DOHH2 (cell line): ENCODE measurements around the gene DDAH2.

Source experiments
- EZH2phosphoT487 ChIP-seq: fragments of 200-600 bp; sonication (generic); IDR thresholded peaks from 2 replicates; pipeline ENCODE4 v1.6.1; 2017; ENCODE audit warnings: borderline replicate concordance, mild to moderate bottlenecking, antibody characterized with exemption, low read length, moderate library complexity, mixed read lengths
- TF ChIP-seq, protein P1 (sequence below): fragments of 200-600 bp; sonication (generic); IDR thresholded peaks from one replicate; pipeline ENCODE4 v1.5.1; 2014; ENCODE audit warnings: antibody characterized with exemption, mild to moderate bottlenecking, low read depth, low read length; ENCODE audit not compliant: poor library complexity, severe bottlenecking

DNA sequence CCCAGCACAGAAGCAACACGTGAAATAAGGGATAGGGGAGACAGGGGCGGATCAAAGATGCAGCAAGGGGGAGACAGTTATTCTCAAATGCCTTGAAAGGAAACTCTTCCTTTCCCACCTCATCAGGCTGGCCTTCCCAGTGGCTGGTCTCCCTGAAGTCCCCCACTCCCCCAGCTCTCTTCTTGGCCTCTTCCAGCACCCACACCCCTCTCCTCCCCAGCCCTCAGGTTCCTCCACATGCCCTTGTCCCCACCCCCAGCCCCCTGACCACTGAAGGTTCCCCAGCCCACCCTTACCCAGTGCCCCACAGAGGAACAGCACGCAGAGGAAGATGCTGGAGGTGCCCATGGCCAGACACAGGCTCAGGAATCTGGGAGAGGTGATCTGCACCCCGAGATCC is 15.6 kb downstream of the DDAH2 start:
- TF ChIP-seq, protein P1, sequence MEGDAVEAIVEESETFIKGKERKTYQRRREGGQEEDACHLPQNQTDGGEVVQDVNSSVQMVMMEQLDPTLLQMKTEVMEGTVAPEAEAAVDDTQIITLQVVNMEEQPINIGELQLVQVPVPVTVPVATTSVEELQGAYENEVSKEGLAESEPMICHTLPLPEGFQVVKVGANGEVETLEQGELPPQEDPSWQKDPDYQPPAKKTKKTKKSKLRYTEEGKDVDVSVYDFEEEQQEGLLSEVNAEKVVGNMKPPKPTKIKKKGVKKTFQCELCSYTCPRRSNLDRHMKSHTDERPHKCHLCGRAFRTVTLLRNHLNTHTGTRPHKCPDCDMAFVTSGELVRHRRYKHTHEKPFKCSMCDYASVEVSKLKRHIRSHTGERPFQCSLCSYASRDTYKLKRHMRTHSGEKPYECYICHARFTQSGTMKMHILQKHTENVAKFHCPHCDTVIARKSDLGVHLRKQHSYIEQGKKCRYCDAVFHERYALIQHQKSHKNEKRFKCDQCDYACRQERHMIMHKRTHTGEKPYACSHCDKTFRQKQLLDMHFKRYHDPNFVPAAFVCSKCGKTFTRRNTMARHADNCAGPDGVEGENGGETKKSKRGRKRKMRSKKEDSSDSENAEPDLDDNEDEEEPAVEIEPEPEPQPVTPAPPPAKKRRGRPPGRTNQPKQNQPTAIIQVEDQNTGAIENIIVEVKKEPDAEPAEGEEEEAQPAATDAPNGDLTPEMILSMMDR = no peak
- no peak for TF ChIP-seq EZH2phosphoT487
